ENCODE data around the gene BIN1. TPM values are rescaled to one million over a fixed set of nuclear protein-coding genes. Genes with fewer than 3 reads are reported as not detected.

BIN1 gene
- total and polyA plus RNA-seq, 7 donors, result 615 to 1,667 (median 1,331) TPM

GRCh38 chr2:127153691-127154158 lies 46.8 kb upstream of the BIN1 start:
- H3K4me1 ChIP-seq, result peaks cover 33% of the 10 kb centered on the region
- ATAC-seq (peak; percentile 75 to 86 (median 84)), DNase-seq (peak; percentile 68 to 86)
- H3K9me3 ChIP-seq, result no peaks in the 10 kb centered on the region
- peak overlapping the region; percentile 89 for H3K27ac ChIP-seq
- no peaks in the 10 kb centered on the region for H3K27me3 ChIP-seq (ENCODE audit: insufficient read depth in 3 of 3, low read length in 2 of 3)
- TF ChIP-seq CTCF (IDR thresholded peaks at IDR 0.05), result no peak
- intact Hi-C loops (cut with DNase I), result loop anchor here (5.0 kb wide), 1 partner anchor 71 kb away; no protein-coding TSS in a partner anchor
- H3K36me3 ChIP-seq (ENCODE audit: insufficient read depth in 1 of 2, low read depth in 1 of 2), result no peaks in the 10 kb centered on the region
- no peak overlapping the region for H3K4me3 ChIP-seq
- WGBS, 3 donors, result 63 to 77% (median 71%) methylated on average over 6 of the region's 6 CpGs

GRCh38 chr2:127150996-127151395 lies 44.0 kb upstream of the BIN1 start:
- ATAC-seq (no peak), DNase-seq (no peak)
- no peaks in the 10 kb centered on the region for H3K27me3 ChIP-seq (ENCODE audit: insufficient read depth in 3 of 3, low read length in 2 of 3)
- H3K4me1 ChIP-seq, result peaks cover 43% of the 10 kb centered on the region
- TF ChIP-seq CTCF (IDR thresholded peaks at IDR 0.05), result no peak
- intact Hi-C loops (cut with DNase I), result loop anchor here (5.0 kb wide), 1 partner anchor 69 kb away; no protein-coding TSS in a partner anchor
- H3K36me3 ChIP-seq (ENCODE audit: insufficient read depth in 1 of 2, low read depth in 1 of 2), result no peaks in the 10 kb centered on the region
- no peak overlapping the region for H3K27ac ChIP-seq
- no peak overlapping the region for H3K4me3 ChIP-seq
- H3K9me3 ChIP-seq, result no peaks in the 10 kb centered on the region
- 84 to 97% (median 90%) methylated on average over 1 of the region's 1 CpG for WGBS, 3 donors

- no peak for TF ChIP-seq CTCF (IDR thresholded peaks at IDR 0.05)
- H3K27me3 ChIP-seq (ENCODE audit: insufficient read depth in 3 of 3, low read length in 2 of 3), result no peaks in the 10 kb centered on the region
- ATAC-seq (no peak), DNase-seq (no peak)
- H3K4me1 ChIP-seq, result peaks cover 53% of the 10 kb centered on the region
- WGBS, 3 donors, result 94 to 98% (median 97%) methylated on average over 4 of the region's 4 CpGs
- peak overlapping the region; percentile 96 for H3K27ac ChIP-seq
- intact Hi-C loops (cut with DNase I), result no loop called here
- no peak overlapping the region for H3K4me3 ChIP-seq
- H3K36me3 ChIP-seq (ENCODE audit: insufficient read depth in 1 of 2, low read depth in 1 of 2), result no peaks in the 10 kb centered on the region
- no peaks in the 10 kb centered on the region for H3K9me3 ChIP-seq
These were observed 42.4 kb upstream of the BIN1 start for GRCh38 chr2:127149384-127149783.

- 22 to 39% (median 31%) methylated on average over 10 of the region's 10 CpGs for WGBS, 3 donors
- intact Hi-C loops (cut with DNase I), result loop anchor here in 1 of 2 donors (2.0 kb wide), 1 partner anchor 80 kb away; no protein-coding TSS in a partner anchor
- TF ChIP-seq CTCF (IDR thresholded peaks at IDR 0.05), result no peak
These were observed 40.0 kb upstream of the BIN1 start for GRCh38 chr2:127146820-127147502.

More at GRCh38 chr2:127146820-127147502, 40.0 kb upstream of the BIN1 start:
- Histone ChIP-seq H3K4me3 (peak overlapping the region; percentile 44), H3K4me1 (peaks cover 56% of the 10 kb centered on the region), H3K27me3 (ENCODE audit: insufficient read depth in 3 of 3, low read length in 2 of 3) (no peaks in the 10 kb centered on the region), H3K27ac (peak overlapping the region; percentile 96), H3K9me3 (no peaks in the 10 kb centered on the region), H3K36me3 (ENCODE audit: insufficient read depth in 1 of 2, low read depth in 1 of 2) (no peaks in the 10 kb centered on the region)
- DNase-seq, result peak; percentile 66 to 91
- peak; percentile 83 to 87 (median 85) for ATAC-seq

Data from psoas muscle (tissue), 8 donors.